ENCODE measurements around the gene ZACN.

DNA sequence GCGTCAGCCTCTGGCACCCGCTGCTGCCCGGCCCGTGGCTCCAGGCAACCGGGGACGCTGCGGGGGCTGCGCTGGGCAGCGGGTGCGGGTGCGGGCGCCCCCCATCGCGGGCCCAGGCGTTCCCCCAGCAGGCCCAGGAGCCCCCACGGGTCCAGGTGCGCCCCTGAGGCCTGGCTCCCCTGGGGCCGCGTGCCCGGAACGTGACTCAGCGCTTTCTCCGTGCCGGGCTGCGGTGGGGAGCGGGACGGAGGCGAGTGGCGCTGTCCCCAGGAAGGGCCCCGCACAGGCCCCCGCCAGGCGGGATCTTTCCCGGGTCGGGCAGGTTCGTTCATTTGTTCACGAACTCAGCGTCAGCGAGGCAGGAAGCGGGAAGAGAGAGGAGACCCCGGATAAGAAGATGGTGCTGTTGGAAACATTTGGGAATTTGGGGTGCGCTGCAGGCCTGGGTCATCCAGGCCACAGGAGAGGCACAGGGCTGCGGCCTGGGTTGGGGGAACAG lies 43.0 kb downstream of the ZACN start:
- no peak for TF ChIP-seq POLR2AphosphoS5 (IDR thresholded peaks at IDR 0.05; ENCODE audit: borderline replicate concordance, low read depth, low read length)
- TF ChIP-seq EZH2 (IDR thresholded peaks at IDR 0.05): no peak

Measured in SK-N-MC (cell line).